NCI-H1436 treated with DMSO at 0.1 percent for 48 hours (cell line): ENCODE data around the gene BHLHE41.

Source experiments
- DNase-seq: peaks from one replicate; lab custom pipeline; 2025; lab: John Stamatoyannopoulos, UW

Gene BHLHE41

DNA sequence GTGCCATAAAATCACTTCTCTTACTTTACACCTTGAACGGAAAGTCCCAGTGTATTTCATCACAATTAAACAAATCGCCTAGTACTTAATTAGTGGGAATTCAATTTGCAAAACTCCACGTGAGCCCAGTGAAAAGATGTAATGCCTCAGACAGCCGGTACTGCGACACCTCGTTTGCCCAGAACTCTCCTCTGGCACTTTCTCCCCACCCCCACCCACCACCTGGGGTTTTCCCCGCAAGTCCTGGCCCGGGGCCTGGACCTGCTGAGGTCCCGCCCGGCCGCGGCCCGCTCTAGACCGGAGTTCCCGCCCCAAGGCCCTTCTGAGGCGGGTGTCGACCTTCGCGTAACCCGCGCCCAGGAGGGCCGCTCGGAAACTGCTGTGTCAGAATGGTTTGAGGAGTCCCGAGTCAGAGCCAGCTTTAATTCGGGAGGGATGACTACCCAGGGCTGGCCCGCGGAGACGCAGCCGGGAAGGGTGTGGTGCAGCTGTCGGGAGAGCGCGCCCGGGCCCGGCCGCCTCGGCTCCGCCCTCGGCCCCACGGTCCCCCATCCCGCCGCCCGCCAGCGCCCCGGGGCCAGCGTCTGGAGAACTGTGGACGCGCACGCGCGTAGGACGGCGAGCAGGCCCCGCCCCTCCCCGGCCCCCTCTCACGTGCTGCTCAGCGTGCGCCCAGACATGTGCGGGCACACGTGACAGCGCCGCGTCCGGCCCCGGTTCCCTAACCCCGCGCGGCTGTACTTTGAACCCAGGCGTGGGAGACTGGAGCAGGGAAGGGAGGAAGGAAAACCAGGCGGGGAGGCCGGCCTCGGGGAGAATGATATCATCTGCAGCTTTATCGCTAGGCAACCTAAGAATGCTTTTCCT, 10.8 kb downstream of the BHLHE41 start:
- DNase-seq, result peak; percentile 1

DNA sequence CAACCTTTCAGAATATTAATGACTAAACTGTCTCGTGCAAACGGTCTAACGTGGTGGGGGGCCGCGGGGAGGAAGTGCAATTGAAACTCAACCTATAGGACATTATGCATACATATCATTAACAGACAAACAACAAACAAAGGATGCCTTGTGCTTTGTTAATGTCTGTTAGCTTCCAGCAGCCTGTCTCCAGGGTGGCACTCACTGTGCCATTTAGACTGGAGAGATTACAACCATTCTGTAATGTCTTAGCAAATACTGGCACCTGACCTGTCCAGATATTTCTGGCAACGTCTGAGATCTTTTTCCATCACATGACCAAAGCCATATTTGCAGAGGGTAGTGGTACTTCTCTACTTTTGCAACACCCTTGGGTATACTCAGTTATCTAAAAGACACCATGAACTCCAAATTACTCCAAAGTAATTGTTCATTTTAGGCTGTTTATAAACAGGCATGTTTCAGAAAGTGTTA, 11.6 kb downstream of the BHLHE41 start:
- no peak for DNase-seq

DNA sequence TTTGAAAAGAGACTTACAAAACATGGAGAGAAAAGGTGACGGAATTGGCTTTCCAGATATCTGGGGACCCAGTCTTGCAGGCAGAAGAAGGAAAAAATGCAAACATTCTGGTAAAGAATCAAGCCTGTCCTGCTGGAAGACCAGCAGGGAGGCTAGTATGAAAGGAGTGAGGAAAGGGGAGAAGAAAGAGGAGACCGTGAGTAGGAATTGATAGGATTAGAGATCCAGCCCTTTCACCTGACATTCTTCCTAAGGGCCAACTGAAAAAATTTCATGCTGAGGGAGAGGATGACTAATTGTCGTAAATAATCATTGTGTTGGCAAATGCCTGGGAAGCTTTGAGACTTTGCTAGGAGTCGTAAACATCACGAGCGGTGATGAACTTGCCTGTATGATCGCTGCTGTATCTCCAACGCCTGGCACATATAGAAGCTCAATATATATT, 12.1 kb downstream of the BHLHE41 start:
- DNase-seq, result no peak

DNA sequence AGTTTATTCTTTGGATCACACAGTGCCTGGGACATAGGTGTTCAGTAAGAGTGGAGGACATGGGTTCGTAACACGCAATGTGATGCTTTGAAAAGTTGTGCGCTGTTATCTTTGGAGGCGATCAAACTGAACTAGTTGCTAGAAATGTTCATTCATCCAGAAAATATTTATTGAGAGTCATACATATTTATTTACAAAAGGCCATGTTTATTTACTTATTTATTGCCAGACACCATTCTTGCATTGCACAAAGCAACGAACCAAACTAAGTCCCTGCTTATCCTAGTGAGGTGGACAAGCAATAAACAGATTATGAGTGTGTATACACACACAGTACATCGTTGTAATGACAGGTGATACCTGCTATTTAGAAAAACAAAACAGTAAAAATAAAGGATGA, 12.6 kb downstream of the BHLHE41 start:
- no peak for DNase-seq

DNA sequence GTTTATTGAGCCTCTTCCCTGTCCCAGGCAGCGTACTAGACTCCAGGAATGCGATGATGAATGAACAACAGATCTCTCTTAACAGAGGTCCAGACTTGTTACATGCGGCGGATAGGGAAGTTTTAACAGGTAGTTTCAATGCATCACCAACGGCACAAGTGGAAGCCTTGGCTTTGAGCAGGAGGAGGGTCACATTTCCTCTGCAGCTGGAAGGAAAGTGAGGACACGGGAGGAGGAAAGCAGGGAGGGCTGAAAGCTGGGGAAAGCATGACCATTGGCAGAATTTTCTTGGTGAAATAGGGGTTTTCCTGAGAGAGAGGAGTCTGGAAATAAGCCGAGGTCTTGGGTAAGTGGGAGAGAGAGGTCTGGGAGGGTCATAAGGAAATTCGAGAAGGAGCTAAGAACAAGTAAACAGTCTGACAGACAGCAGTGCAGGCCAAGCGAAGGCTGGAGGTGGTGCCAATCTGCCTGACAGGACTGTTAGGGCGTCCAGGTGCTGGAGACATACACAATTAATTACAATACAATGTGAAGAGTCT, 15.4 kb downstream of the BHLHE41 start:
- no peak for DNase-seq

DNA sequence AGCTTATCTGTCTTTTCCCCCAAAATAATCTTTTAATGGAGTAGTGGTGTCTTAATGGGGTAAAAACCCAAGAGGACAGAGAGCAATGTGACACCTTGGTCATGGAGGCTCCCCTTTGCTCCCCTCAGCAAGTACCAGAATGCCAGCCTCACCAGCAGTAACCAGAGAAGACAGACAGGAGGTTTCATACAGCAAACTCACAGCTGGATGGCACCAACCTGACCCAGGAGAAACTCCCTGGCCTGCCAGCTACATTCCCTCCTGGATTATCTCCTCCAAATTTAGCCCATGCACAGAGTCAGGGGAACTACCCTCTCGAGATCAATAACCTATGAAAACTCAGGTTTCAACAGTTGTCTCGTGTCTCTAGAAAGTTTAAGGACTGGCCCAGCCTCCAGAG, 15.9 kb downstream of the BHLHE41 start:
- DNase-seq, result no peak

DNA sequence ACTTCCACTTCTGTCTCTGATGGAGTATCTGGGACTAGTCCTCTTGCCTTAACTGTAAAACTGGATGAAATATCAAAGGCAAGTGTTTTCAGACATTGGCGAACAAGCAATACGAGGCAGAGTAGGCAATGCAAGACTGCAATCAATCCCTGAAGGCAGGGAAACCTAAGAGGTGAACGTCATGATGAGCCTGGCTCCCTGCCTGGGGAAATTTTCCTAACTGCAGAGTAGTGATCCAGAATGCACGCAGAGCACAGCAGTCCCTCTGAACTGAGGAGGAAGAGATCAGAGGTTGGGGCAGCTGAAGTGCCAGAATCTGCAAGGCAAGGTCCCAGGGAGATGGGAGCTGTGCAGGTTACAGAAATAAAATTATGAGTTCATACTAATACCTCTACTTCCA, 18.5 kb downstream of the BHLHE41 start:
- no peak for DNase-seq

DNA sequence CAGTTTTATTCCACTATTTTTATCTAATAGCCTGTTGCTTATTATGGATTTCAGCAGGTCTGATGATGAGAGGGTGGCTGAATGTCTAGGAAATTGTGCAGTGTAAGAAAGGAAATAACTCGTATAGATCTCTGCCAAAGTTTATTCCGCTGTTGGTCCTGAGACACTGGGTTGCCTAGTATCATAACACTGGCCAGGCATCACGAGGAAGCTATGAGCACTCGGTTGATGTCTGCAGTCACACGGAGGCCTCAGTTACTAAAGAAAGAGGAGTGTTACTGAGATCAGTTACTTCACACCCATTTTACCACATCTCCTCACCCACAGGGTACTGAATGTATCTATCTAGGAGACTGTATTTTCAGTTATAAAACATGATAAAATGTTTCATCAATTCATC, 21.9 kb downstream of the BHLHE41 start:
- DNase-seq, result no peak

DNA sequence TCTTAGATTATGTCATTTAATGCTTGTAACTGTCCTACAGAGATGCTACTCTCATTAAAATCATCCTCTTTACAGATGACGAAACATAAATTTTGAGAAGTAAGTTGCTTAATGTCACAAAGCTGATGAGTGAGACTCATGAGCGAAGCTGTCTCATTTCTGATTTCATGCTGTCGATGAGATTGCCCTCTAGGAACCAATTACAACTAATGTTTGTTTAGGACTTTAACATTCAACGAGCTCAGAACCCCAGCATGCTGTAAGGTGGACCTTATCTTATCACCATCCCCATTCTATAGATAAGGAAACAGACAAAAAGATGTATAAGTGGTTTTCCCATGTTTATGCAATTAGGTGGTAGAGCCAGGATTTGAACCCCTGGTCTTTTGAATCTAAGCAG, 23.1 kb downstream of the BHLHE41 start:
- no peak for DNase-seq

DNA sequence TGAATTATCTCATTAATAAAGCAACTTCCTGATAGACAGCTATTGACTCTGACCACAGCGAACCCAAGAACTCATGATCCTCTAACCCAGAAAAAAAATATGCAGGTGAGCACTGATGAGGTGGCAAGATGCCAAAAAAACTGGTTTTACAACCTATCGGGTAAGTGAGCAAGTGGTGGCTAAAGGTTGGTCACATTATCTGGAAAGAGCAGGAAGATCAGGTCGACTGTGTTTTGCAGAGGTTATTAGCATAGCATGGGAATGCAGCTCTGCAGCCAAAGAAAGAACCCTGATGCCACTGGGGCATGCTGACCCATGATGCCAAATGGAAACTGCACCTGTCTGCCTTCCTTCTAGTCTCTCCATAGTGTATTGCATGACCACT, 23.5 kb downstream of the BHLHE41 start:
- no peak for DNase-seq

DNA sequence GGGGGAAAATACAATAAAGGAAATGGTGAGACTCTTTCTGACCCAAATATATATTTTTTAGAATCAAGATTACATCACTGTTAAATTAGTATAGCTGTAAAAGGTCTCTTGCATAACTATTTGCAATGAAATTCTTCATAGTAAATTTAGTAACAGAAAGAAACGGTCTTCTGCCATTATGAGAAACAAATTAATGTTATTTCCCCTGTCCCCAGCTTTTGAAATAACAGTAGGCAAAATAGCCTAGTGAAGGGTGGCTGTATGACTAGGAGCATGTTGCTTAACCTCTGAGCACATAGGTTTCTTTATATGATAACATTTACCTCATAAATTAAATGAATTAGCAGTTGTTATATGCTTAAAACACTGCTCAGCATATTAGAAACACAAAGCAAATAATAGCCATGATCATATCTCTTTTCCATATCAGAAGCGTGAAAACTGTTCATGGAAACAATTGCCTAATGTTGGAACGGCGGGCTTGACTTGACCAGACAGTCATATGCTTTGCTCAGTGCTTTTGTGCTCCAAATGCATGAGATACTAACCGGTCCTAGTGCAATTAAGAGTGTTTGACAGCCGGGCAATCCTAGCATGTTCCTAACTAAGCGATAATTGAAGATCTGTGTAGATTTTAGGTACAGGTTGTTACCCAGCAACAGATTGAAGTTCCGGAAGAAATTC, 24.0 kb downstream of the BHLHE41 start:
- no peak for DNase-seq

DNA sequence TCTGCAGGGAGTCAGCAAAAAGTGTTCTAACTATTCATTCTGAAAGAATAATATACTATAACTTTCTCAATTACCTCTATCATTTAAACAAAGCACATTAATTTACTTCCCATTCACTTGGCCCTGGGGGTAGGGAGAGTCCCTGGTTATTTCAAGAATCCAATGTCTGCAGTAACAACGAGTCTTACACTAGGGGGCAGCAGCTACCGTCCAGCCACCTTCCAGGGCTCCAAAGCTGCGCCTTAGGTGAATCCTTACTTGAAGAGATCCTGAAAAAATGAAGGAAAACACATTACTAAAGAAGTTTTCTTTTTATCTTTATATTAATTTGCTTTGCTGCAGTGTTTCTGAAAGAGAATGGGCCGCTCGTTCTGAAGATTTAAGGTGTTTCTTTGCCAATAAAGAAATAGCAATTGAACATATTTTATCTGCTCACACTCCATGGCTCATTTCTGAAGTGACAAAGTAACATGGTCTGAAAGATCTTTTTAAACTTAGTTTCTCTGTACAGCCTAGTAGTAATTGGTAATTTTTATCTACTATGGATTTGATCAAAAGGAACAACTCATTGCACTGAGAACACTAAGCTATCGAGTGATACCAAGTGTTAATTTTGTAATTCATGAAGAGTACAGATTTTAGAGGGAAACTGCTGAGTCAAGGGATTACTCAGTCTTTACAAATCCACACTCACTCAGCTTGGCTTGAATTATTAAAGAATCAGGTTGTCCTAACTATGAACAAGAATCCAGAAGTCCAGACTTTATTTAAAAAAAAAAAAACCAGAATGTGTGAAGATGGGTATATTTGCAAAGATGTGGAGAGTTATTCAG, 27.6 kb downstream of the BHLHE41 start:
- DNase-seq, result no peak

DNA sequence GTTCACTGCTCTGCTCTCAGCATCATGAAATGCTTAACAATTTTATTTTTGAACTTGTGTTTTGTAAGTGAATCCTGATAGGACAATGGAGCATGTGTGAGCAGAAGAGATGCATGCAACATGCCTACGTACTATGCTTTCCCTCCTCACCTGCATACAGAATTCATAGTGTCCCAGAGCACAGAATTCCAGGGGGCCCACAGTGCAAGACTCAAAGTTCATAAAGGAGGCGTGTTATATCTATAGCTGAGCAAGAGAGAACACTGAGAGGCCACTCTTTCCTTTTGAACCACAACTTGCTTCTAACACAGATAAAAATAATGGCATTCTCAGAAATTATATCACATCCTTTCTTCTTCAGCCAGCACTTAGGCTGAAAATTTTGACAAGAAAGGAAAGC, 28.8 kb downstream of the BHLHE41 start:
- no peak for DNase-seq

DNA sequence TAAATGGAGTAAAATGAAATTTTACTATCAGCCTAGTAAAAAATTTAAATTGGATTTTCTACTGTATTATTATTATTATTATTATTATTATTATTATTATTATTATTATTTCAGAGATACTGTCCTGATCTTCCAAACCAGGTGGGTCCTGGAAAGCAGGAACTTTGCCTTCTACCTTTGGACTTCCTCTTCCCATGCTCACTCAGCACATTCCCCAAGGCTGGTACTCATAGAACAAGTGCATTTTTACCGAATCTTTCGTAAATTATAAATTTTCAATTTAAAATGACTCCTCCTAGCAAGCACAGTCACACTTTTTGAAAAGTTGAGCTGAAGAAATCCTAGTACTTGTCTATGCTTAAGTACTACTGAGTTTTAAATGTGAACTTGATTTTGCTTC, 29.7 kb downstream of the BHLHE41 start:
- no peak for DNase-seq

DNA sequence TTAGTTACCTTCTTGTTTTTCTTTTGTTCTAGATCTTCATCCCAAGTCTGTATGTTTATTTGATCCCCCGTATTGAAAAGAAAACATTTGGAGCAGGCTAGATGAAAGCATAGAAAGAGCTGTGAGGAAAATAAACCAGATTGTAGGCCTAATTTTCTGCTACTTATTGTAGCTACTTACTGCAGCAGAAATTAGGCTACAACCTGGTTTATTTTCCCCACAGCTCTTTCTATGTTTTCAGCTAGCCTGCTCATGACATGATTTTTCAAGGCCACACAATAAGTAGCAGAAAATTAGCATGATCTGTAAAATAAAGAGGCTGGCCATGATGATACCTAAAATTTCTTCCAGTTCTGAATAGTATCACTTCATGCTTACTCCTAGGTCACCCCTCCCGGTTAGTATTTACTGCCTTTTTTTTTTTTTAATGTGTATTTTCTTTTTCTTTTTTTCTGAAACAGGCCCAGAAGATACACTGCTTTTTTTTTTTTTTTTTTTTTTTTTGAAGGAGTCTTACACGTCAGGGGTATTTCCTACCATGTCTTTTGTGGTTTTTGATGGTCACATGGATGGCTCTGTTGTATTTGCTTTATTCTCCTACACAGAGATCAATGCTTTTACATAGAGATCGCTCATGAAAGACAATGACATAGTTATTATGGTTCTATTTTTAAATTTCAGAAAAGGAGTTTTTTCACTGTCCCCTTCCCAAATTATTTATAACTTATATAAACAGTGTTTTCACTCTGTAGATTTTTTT, 32.3 kb downstream of the BHLHE41 start:
- DNase-seq, result no peak

DNA sequence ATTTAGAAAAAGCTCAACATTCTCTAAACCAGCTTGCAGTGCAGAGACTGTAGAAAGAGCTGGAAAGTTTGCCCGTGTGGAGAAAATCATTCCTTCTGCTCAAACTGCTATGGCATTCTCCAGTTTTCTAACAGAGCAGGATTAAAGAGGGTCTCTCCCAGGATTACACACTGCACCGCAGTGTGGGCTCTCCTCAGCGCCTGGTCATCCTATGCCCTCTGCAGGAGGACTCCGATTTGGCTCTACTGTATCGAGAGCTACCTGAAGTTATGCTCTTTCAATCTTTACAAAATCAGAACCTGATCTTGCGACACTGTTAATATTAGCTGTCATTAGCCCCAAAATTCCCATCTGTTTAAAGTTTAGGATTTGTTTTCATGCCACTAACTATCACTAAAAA, 33.0 kb downstream of the BHLHE41 start:
- DNase-seq, result no peak

DNA sequence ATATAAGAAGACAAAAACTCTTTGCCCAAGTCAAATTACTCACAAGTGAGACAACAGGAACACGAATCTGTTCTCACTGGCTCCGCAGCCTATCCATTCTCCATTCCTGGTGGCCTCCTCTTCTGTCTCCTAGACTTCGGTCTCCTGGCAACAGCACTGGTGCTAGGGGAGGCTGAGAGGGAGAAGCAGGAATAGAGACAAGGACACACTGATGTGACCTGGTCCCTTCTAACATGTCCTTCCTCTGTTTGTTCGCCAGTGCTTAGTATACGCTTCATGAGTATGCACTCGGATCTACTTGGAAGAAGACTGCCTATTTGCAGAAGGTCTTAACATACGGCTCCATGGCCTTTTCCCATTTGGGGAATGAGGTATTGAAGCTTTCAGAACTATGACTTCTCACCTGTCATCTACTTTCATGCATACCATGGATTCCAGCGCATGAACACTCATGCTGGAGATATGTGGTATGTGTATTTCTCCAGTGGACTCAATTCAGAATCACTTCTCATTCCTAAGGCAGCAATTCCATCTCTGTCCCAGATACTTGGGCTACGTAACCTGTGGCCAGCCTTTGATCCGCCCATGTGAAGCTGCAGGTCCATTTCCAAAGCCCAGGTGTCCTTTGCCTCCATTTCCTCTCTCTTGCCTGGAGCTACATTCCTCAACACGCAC, 33.9 kb downstream of the BHLHE41 start:
- no peak for DNase-seq

DNA sequence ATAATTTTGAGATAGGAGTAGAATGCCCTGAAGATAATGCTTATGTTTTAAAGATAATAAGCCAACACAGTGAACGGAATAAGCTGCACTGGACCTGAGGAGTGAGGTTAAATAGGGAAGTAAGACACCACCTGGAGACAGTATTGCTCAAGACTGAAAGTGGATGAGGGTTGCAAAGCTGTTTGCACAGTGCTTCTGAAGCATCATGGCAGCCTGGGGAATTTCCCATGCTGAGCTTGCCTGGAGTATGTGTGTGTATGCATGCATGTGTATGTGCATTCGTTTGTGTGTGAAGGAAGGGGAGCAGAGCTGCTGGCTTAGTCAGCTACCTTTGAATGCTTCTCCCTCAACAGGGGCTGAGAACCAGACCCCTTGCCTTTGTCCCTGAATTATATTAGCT, 35.8 kb downstream of the BHLHE41 start:
- DNase-seq, result no peak

DNA sequence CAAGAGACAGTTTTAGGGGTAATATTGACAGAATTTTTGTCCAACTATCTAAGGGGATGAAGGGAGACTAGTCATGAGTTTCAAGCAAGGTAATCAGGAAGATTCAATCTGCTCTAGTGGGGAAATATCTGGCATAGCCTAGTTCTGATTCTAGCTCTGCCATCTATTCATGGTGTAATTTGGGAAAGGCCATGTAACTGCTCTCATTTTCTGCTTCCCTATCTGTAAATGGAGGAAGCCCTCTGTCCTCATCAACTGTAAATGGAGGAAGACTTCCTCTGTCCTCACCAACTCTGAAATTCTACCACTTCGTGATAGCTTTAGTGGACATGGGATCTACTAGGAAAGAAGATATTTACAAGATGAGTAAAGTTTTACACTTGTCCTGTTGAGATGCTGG, 37.9 kb downstream of the BHLHE41 start:
- DNase-seq, result no peak

DNA sequence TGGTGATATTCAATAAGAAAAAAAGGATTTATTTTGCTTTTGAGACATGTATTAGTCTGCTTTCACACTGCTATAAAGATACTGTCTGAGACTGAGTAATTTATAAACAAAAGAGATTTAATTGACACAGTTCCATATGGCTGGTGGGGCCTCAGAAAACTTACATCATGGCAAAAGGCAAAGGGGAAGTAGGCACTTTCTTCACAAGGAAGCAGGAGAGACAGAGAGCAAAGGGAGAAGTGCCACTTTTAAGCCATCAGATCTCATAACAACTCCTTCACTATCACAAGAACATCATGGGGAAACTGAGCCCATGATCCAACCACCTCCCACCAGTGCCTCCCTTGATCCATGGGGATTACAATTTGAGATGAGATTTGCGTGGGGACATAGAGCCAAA, 43.9 kb downstream of the BHLHE41 start:
- DNase-seq, result no peak
